ENCODE data around the gene ARHGEF2.

Gene ARHGEF2

GRCh38 chr1:155978325-155978972 lies at the start of gene ARHGEF2:
ARHGEF2 (minus strand) TSS chr1:155978547; CDS start chr1:155978427, 120 bp downstream.
- peak; percentile 80 to 85 for DNase-seq (ENCODE audit: low read depth in 2 of 2)

GRCh38 chr1:156026588-156026987 lies 48.2 kb upstream of the ARHGEF2 start:
- no peak for DNase-seq (ENCODE audit: low read depth in 2 of 2)

DNA sequence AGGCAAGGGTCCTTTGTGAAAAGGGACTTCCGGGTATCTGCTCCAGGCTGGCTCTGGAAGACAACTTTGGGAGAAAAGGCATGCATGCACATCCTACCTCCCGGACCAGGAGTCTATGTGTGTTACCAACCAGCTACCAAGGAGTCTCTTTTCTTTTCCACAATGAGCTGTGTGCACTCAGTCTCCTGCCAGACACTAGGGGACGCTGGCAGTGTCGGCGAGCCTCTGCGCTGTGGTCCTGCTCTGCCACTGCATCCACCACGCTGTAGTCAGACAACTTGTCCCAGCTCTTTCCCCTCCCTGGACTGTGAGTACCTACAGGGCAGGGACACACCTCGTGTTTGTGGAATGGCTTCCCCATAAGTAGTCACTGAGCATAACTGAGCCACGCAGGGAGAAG lies 47.5 kb upstream of the ARHGEF2 start:
- peak; percentile 18 to 24 for DNase-seq (ENCODE audit: low read depth in 2 of 2)

GRCh38 chr1:156024801-156025200 lies 46.5 kb upstream of the ARHGEF2 start:
- DNase-seq (ENCODE audit: low read depth in 2 of 2), result no peak

DNA sequence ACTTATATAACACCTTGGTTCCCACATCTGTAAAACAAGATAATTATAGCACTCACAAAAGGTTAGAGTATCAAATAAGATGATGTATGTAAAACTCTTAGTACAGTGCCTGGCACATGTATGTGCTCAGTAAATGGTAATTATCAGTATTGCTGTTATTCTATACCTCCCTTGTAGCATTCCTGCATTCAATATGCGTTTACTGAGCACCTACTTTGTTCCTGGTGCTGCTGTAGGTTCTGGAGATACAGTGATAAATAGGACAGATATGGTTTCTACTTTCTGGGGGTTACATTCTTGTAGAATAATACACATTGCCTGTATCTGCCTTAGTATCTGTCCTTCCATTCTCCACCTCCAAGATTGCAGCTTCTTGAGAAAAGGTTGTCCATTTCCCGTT lies 43.6 kb upstream of the ARHGEF2 start:
- DNase-seq (ENCODE audit: low read depth in 2 of 2), result no peak

GRCh38 chr1:156021093-156021428 lies 42.7 kb upstream of the ARHGEF2 start:
- no peak for DNase-seq (ENCODE audit: low read depth in 2 of 2)

DNA sequence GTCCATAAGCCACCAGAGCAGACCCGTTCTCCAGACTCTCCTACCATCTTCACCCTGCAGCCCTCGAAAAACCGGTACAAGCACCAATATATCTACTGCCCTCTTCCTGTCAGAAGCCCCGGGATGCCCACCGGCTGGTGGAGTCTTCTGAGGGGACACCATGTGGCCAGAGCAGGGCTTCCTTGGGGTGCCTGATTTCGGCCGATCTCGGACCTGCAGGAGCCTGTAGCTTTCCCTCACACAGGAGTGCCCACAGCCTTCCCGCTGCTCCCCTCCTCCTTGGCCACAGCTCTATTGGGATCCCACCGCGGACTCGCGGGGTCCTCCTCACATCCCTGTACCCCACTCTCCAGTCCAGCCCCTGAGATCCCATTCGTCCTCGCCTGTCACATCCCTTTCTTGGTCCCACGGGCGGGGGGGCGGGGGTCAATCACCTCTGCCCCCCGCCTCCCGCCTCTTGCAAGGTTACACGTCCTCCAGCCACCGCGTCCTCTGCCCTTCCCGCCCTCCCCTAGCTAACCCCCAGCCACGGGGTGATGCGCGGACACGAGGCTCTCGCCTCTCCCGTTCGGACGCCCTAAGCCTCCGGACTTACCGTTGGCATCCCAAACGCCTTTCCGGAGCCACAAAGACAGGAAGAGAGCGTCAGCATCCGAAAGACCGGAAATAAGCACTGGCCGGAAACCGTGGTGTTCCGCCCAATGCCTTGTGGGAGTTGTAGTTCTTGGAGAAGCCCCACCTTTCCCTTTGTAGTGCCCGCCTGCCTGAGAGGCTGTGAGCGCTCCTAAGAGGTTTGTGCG lies 42.1 kb upstream of the ARHGEF2 start, which contains the start of gene SSR2:
Gene SSR2, minus strand, starts transcription at position 659 of the 800 bp plus-strand sequence. CDS start 784 bp downstream, outside the sequence.
- DNase-seq (ENCODE audit: low read depth in 2 of 2), result peak; percentile 76 to 79

DNA sequence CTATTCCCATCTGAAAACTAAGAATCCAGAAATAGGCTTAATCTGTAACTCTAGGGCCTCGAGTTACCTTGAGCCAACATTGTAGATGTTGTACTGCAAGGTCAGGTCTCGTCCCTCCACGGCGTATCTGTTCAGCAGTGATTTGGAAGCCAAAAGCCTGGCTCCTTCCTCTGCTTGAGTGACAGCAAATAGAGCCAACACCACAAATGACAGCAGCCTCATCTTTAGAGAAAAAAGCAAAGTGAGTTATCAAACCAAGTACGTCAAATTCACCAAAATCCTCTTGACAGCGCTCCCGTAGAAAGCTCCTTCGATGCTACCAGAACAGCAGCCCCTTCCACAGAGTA lies 41.6 kb upstream of the ARHGEF2 start:
- no peak for DNase-seq (ENCODE audit: low read depth in 2 of 2)

- no peak for DNase-seq (ENCODE audit: low read depth in 2 of 2)
Observed at GRCh38 chr1:156014829-156015228, 36.5 kb upstream of the ARHGEF2 start.

GRCh38 chr1:156012051-156012817 lies 33.9 kb upstream of the ARHGEF2 start:
- DNase-seq (ENCODE audit: low read depth in 2 of 2), result no peak

GRCh38 chr1:156009404-156009803 lies 31.1 kb upstream of the ARHGEF2 start:
- no peak for DNase-seq (ENCODE audit: low read depth in 2 of 2)

DNA sequence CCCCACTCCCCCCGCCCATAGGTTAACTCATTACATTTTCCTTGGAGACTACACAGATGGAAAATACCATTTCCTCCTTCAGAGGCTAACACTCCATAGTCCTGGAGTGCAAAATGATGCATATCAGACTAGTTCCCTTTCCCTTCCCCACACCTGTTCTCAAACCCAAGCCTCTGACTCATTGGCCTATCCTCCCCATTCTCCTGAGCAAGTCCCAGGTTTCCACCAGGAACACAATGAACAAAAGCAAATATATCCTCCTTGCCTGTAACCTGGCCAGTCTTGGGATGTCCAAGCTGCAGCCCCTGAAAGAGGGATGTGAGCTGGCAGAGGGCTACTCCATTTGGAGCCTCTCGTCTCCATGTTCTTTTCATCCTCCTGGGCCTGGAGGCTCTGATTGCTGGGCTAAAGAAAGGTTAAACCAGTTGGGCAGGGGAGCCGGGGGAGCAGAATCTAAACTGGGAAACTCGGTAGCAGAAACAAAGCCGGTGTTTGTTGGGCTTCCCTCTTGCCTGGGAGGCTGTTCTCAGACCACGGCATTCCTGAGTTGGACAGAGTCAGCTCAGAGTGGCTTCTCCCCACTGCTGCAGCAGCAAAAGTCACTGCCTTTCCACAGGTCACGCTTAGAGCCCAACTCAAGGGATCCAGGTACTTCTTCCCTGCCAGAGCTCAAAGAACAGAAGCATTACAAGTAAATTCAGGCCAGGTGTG lies 28.5 kb upstream of the ARHGEF2 start:
- no peak for DNase-seq (ENCODE audit: low read depth in 2 of 2)

- DNase-seq (ENCODE audit: low read depth in 2 of 2), result no peak
Observed at GRCh38 chr1:156004843-156005584, 26.7 kb upstream of the ARHGEF2 start.

GRCh38 chr1:156003923-156004188 lies 25.5 kb upstream of the ARHGEF2 start:
- DNase-seq (ENCODE audit: low read depth in 2 of 2), result no peak

DNA sequence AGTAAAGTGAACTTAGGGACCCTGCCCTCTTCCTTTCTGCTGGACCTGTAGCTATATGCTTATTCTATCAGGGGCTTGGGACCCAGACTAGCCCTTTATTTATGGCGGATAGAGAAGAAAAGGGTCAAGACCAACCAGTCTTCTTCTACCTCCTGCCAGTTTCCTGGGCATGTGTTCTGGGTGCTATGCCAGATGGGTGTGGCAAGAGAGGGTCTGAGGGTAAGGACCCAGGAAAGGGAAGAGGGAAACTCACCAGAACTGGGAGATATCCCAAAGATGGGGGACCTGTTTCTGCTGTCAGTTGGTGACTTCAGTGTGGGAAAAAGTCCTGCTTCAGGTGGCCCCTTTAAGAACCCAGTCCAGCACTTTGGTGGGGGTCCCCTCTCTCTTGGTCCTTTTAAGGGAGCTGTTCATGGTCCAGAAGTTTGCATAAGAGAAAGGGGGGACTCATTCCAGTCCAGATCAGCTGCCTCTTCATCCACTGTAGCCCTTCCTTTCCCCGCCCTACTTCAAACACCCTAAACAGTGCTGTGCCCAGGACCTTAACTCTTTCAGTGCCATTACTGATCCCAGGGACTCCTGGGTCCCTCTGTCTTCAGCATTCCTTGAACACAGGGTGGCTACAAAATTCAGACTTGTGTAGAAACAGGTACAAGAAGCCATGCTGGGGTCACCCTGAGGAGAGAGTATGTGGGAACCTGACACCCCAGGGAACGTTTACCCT lies 24.0 kb upstream of the ARHGEF2 start:
- DNase-seq (ENCODE audit: low read depth in 2 of 2), result no peak

DNA sequence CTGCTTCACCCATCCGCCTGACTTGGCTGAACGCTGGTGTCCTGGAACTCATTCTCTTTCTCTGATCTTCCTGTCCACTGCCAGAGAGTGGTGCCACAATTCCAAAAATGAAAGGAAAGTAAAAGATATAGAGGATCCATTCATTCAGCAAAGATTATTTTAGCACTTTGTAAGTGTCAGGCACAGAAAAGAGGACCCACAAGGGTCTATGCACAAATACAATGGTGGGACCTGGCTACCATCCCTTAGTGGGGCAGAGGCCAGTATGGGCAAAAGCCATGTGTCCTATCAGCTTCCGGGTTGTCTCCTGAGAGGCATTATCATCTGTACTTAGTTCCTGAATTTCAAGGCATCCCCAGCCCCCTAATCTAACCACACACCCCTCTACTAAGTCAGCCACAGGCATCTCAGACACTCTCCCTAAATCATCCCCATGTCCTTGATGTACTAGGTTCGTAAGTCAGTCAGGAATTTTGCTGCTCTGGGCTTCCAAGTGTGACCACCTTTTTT lies 23.4 kb upstream of the ARHGEF2 start:
- no peak for DNase-seq (ENCODE audit: low read depth in 2 of 2)

GRCh38 chr1:156001021-156001661 lies 22.8 kb upstream of the ARHGEF2 start:
- DNase-seq (ENCODE audit: low read depth in 2 of 2), result no peak

- DNase-seq (ENCODE audit: low read depth in 2 of 2), result no peak
Observed at GRCh38 chr1:155999964-156000363, 21.6 kb upstream of the ARHGEF2 start.

DNA sequence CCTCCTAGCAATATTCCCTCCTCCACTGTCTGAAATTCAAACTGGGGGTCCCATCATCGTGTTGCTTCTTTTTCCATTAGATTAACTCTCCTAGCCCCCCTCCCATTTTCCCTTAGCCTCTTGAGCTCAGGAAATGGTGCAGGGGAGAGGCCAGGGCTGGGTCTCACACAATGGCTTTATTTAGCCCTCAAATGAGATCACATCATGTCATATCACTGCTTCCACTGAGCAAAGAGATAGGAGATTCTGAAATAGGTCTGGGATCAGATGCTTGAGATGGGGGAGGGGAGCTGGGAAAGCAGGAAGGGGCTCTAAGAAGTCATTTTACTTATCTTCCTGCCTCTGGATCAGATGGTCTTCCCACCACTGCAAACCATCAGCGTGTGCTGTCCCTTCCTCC lies 17.8 kb upstream of the ARHGEF2 start:
- no peak for DNase-seq (ENCODE audit: low read depth in 2 of 2)

DNA sequence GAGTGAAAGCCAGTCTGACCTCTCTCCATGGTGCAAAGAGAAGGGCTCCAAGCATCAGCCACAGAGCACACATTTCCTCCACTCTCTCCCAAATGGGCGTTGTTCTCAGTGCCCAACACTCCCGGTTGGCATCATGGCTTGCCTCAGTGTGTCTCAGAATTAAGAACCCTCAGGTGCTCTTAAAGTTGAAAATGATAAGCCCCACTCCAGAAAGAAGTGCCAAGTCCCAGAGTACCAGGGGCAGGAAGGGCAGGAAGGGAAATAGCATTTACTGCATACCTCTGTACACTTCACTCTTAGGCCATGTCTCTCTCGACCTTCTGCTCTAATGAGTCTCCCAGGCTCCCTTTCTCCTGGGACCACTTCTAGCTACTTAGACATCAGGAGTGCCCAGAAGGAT lies 15.2 kb upstream of the ARHGEF2 start:
- DNase-seq (ENCODE audit: low read depth in 2 of 2), result no peak

Measured in stimulated activated CD8-positive, alpha-beta memory T cell treated with anti-CD3 and anti-CD28 coated beads, Interleukin-15, amount 100 ng/mL, for 48 hours (primary cell).